Keratinocyte (primary cell): ENCODE measurements around the gene KCNJ15. TPM values are rescaled to one million over a fixed set of nuclear protein-coding genes. Genes with fewer than 3 reads are reported as not detected.

Source experiments
- DNase-seq: peaks from one replicate; pipeline ENCODE4 v3.0.0-alpha.2; 2011; ENCODE audit warnings: low read depth, missing footprints, low spot score
- FAIRE-seq: peaks from 2 replicates; lab custom pipeline; 2011; peaks lifted over from hg19 to GRCh38; lab: Jason Lieb, UNC
- H2AFZ ChIP-seq: 2 replicates; pipeline ENCODE4 v1.6.0; 2012; ENCODE audit warnings: low read length, control low read depth, inconsistent platforms; ENCODE audit not compliant: control insufficient read depth
- H3K27ac ChIP-seq: 2 replicates; pipeline ENCODE4 v1.5.1; 2011; ENCODE audit warnings: low read length; ENCODE audit not compliant: control insufficient read depth, insufficient read depth
- H3K27me3 ChIP-seq: 3 replicates; pipeline ENCODE4 v1.6.0; 2011; ENCODE audit warnings: low read length; ENCODE audit not compliant: control insufficient read depth, insufficient read depth; ENCODE audit errors: extremely low read depth
- H3K36me3 ChIP-seq, 2 experiments: 2 replicates in 1 of 2; 3 replicates in 1 of 2; pipeline ENCODE4 v1.5.1; 2011; ENCODE audit warnings: low read length in 2 of 2, mild to moderate bottlenecking in 1 of 2; ENCODE audit not compliant: control insufficient read depth in 2 of 2, insufficient read depth in 2 of 2; ENCODE audit errors: extremely low read depth in 1 of 2
- H3K4me1 ChIP-seq: 3 replicates; pipeline ENCODE4 v1.5.1; 2011; ENCODE audit warnings: low read length; ENCODE audit not compliant: control insufficient read depth, insufficient read depth; ENCODE audit errors: extremely low read depth
- H3K4me2 ChIP-seq: 3 replicates; pipeline ENCODE4 v1.6.0; 2011; ENCODE audit warnings: low read depth, low read length; ENCODE audit not compliant: control insufficient read depth, insufficient read depth; ENCODE audit errors: extremely low read depth
- H3K4me3 ChIP-seq, 3 experiments: fragments of 200-600 bp in 1 of 3; sonication (generic) in 1 of 3; 2 replicates in 2 of 3; 3 replicates in 1 of 3; pipeline ENCODE4 v1.5.1; 2011 to 2016; ENCODE audit warnings: low read length in 3 of 3, mild to moderate bottlenecking in 3 of 3, control low read depth in 2 of 3, inconsistent platforms in 1 of 3, low read depth in 1 of 3, mixed read lengths in 1 of 3, mixed run types in 1 of 3, moderate library complexity in 1 of 3; ENCODE audit not compliant: control insufficient read depth in 2 of 3, insufficient read depth in 2 of 3; ENCODE audit errors: extremely low read depth in 1 of 3
- H3K79me2 ChIP-seq: 2 replicates; pipeline ENCODE4 v1.6.0; 2012; ENCODE audit warnings: low read length; ENCODE audit not compliant: control insufficient read depth, insufficient read depth
- H3K9ac ChIP-seq: 3 replicates; pipeline ENCODE4 v1.6.0; 2011; ENCODE audit warnings: low read length; ENCODE audit not compliant: control insufficient read depth, insufficient read depth; ENCODE audit errors: extremely low read depth
- H3K9me1 ChIP-seq: 3 replicates; pipeline ENCODE4 v1.6.0; 2011; ENCODE audit warnings: low read length; ENCODE audit not compliant: control insufficient read depth, insufficient read depth; ENCODE audit errors: extremely low read depth
- H3K9me3 ChIP-seq: 2 replicates; pipeline ENCODE4 v1.5.1; 2012; ENCODE audit warnings: low read depth, low read length; ENCODE audit not compliant: control insufficient read depth
- H4K20me1 ChIP-seq: 3 replicates; pipeline ENCODE4 v1.6.0; 2011; ENCODE audit warnings: low read length; ENCODE audit not compliant: control insufficient read depth, insufficient read depth; ENCODE audit errors: extremely low read depth
- EZH2 ChIP-seq: IDR thresholded peaks from one replicate; pipeline ENCODE4 v1.6.1; 2012; ENCODE audit warnings: inconsistent platforms, mild to moderate bottlenecking, low read length, moderate library complexity
- dilution Hi-C: fragments of 300-500 bp; cut with MboI; formaldehyde crosslinking; loops from one replicate; pipeline ENCODE4 v1.7.0; 2020; ENCODE audit warnings: low sequenced_read_pairs; ENCODE audit not compliant: extremely low pct_ligation_motif_present
- polyA plus RNA-seq, 5 experiments: library from polyadenylated mRNA; depleted of rRNA in 3 of 5; stranded (reverse) in 3 of 5; stranded (forward) in 1 of 5; unstranded in 1 of 5; fragments of >200 nt; gene quantifications; 1 replicate in 1 of 5; 2 replicates in 3 of 5; 3 replicates in 1 of 5; pipeline versions ENCODE4 v1.2.1 to v1.2.3, GENCODE V29; 2011 to 2012; ENCODE audit warnings: missing spikeins in 2 of 5, low read depth in 1 of 5, low replicate concordance in 1 of 5
- TF ChIP-seq, protein P1 (sequence below), 3 experiments: IDR thresholded peaks in 1 of 3; conservative IDR thresholded peaks in 1 of 3; optimal IDR thresholded peaks in 1 of 3; 2 replicates in 2 of 3; 3 replicates in 1 of 3; pipeline versions ENCODE3 to v1.5.1; 2011; ENCODE audit warnings: low read length in 3 of 3, mild to moderate bottlenecking in 3 of 3, moderate library complexity in 2 of 3, control low read depth in 1 of 3, inconsistent platforms in 1 of 3; ENCODE audit not compliant: insufficient read depth in 2 of 3; ENCODE audit errors: extremely low read depth in 1 of 3

The KCNJ15 gene
- polyA plus RNA-seq, 1 donor (not counting 4 experiments of a cell fraction or from before 2014, with no cell fraction given) = 76.3 TPM

DNA sequence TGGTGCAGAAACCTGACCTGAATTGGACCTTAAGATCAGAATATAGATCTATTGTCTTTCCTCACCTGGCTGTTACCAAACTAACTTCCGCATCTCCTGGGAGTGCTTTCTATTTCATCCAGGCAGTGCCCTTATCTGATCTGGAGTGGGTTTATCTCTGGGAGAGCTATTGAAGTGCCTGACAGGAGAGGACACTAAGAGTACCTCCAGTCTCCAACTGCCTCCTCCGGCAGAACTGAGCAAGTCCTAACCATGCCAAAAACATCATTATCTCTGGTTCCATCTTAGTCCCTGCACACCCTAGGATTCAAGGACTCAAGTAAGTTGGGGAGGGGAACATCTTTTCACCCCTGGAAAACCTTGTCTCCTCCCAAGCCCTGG lies 12.4 kb upstream of the KCNJ15 start:
- peak; percentile 36 for FAIRE-seq
- Histone ChIP-seq H3K4me3 (no peak overlapping the region), H3K9me3 (no peaks in the 10 kb centered on the region), H3K9me1 (no peaks in the 10 kb centered on the region), H3K79me2 (no peaks in the 10 kb centered on the region), H3K9ac (no peak overlapping the region), H2AFZ (no peak overlapping the region), H3K4me2 (peak overlapping the region; percentile 22), H4K20me1 (no peaks in the 10 kb centered on the region), H3K27me3 (no peaks in the 10 kb centered on the region), H3K27ac (peak overlapping the region; percentile 54), H3K4me1 (peaks cover 25% of the 10 kb centered on the region), H3K36me3 (no peaks in the 10 kb centered on the region)
- no peak for TF ChIP-seq EZH2
- TF ChIP-seq, protein P1, sequence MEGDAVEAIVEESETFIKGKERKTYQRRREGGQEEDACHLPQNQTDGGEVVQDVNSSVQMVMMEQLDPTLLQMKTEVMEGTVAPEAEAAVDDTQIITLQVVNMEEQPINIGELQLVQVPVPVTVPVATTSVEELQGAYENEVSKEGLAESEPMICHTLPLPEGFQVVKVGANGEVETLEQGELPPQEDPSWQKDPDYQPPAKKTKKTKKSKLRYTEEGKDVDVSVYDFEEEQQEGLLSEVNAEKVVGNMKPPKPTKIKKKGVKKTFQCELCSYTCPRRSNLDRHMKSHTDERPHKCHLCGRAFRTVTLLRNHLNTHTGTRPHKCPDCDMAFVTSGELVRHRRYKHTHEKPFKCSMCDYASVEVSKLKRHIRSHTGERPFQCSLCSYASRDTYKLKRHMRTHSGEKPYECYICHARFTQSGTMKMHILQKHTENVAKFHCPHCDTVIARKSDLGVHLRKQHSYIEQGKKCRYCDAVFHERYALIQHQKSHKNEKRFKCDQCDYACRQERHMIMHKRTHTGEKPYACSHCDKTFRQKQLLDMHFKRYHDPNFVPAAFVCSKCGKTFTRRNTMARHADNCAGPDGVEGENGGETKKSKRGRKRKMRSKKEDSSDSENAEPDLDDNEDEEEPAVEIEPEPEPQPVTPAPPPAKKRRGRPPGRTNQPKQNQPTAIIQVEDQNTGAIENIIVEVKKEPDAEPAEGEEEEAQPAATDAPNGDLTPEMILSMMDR (optimal IDR thresholded peaks at IDR 0.05 in 1 of 3, IDR thresholded peaks at IDR 0.05 in 1 of 3, conservative IDR thresholded peaks at IDR 0.05 in 1 of 3; ENCODE audit: extremely low read depth in 1 of 3, insufficient read depth in 2 of 3, low read length in 3 of 3) = no peak
- no peak for DNase-seq
- dilution Hi-C loops = no loop called here

DNA sequence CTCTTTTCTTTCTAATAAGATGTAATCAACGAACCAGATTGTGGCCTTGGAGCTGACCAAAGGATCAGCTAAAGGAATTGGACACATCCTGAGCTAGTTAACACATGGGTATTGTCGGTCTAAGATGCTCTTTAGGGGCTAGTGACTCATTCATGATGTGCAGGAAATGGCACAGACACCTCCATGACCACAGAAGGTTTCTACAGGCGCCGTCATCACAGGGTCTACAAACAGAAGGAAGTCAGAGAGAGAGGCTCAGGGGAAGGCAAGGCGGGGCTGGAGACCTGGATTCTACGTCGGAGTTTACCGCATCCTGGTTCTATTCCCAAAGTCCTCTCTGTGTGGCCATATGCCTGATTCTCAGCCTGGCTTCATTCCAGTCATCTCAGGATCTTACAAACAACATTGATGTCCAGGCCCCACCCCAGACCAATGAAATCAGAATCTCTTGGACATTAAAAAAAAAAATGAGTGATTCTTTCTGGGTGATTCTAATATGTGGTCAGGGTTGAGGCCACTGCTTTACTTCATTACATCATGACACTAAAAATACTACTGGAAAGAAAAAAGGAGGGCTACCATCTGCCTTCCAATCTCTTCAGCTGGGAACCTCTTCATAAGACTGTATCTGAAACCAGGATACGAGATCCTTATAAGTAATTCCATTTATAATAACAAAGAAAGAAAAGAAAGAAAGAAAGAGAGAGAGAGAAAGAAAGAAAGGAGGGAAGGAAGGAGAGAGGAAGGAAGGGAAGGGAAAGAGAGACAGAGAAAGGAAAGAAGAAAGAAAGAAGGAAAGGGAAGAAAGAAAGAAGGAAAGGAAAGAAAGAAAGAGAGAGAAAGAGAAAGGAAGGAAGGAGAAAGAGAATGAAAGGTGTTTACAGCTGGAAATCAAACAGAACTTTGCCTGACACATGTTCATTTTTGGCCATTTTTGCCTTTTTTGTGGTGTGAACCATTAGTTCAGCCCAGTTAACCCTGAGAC lies 11.6 kb upstream of the KCNJ15 start:
- H3K4me1 ChIP-seq = peaks cover 25% of the 10 kb centered on the region
- H3K36me3 ChIP-seq = no peaks in the 10 kb centered on the region
- H3K9ac ChIP-seq = no peak overlapping the region
- no peaks in the 10 kb centered on the region for H3K79me2 ChIP-seq
- DNase-seq (peak; percentile 84), FAIRE-seq (peak; percentile 91)
- H3K9me3 ChIP-seq = no peaks in the 10 kb centered on the region
- H3K9me1 ChIP-seq = no peaks in the 10 kb centered on the region
- H3K4me2 ChIP-seq = peak overlapping the region; percentile 22
- no peaks in the 10 kb centered on the region for H3K27me3 ChIP-seq
- peak overlapping the region; percentile 54 for H3K27ac ChIP-seq
- no peak overlapping the region for H2AFZ ChIP-seq
- dilution Hi-C loops = no loop called here
- no peak overlapping the region for H3K4me3 ChIP-seq
- no peaks in the 10 kb centered on the region for H4K20me1 ChIP-seq
- TF ChIP-seq EZH2 = no peak
- TF ChIP-seq, protein P1 (optimal IDR thresholded peaks at IDR 0.05 in 1 of 3, IDR thresholded peaks at IDR 0.05 in 1 of 3, conservative IDR thresholded peaks at IDR 0.05 in 1 of 3; ENCODE audit: extremely low read depth in 1 of 3, insufficient read depth in 2 of 3, low read length in 3 of 3) = no peak
